H7 (cell line): Measurements from ENCODE around the gene PPP1R1A. TPM values are rescaled to one million over a fixed set of nuclear protein-coding genes. Genes with fewer than 3 reads are reported as not detected.

Experiments used
- DNase-seq: peaks from one replicate; pipeline ENCODE4 v3.0.0; 2012
- H3K27me3 ChIP-seq: 2 replicates; pipeline ENCODE4 v1.6.0; 2011; ENCODE audit warnings: mild to moderate bottlenecking, low read length; ENCODE audit not compliant: control insufficient read depth, insufficient read depth
- H3K36me3 ChIP-seq: replicated peaks from 2 replicates; pipeline ENCODE4 v1.5.1; 2011; ENCODE audit warnings: low read length; ENCODE audit not compliant: control insufficient read depth, insufficient read depth
- H3K4me3 ChIP-seq: 2 replicates; pipeline ENCODE4 v1.5.1; 2011; ENCODE audit warnings: low read depth, mild to moderate bottlenecking, control low read depth, low read length, moderate library complexity; ENCODE audit not compliant: insufficient read depth
- total RNA-seq: library from RNA; depleted of rRNA; stranded (reverse); fragments of >200 nt; shearing (Covaris generic); gene quantifications from 2 replicates; pipeline ENCODE4 v1.2.3, GENCODE V29; 2014

PPP1R1A gene
- total RNA-seq, 1 experiment from 2014 or later: 23.8 TPM

GRCh38 chr12:54592316-54592715 lies 3.9 kb upstream of the PPP1R1A start:
- Histone ChIP-seq H3K36me3 (no peaks in the 10 kb centered on the region), H3K4me3 (no peak overlapping the region), H3K27me3 (peaks cover 44% of the 10 kb centered on the region)
- no peak for DNase-seq

GRCh38 chr12:54590978-54591591 lies 2.6 kb upstream of the PPP1R1A start:
- Histone ChIP-seq H3K4me3 (no peak overlapping the region), H3K27me3 (peaks cover 45% of the 10 kb centered on the region), H3K36me3 (no peaks in the 10 kb centered on the region)
- peak; percentile 11 for DNase-seq

- Histone ChIP-seq H3K4me3 (no peak overlapping the region), H3K27me3 (peaks cover 37% of the 10 kb centered on the region), H3K36me3 (no peaks in the 10 kb centered on the region)
- peak; percentile 37 for DNase-seq
These were observed 1.5 kb upstream of the PPP1R1A start for GRCh38 chr12:54589964-54590363.

- Histone ChIP-seq H3K36me3 (no peaks in the 10 kb centered on the region), H3K27me3 (peaks cover 35% of the 10 kb centered on the region), H3K4me3 (peak overlapping the region; percentile 74)
- peak; percentile 29 for DNase-seq
These were observed 420 bp upstream of the PPP1R1A start for GRCh38 chr12:54588890-54589267.

GRCh38 chr12:54587315-54587873 lies 1.1 kb downstream of the PPP1R1A start:
- peak; percentile 60 for DNase-seq
- Histone ChIP-seq H3K27me3 (peaks cover 32% of the 10 kb centered on the region), H3K4me3 (peak overlapping the region; percentile 74), H3K36me3 (no peaks in the 10 kb centered on the region)

GRCh38 chr12:54586620-54587019 lies 1.8 kb downstream of the PPP1R1A start:
- Histone ChIP-seq H3K4me3 (no peak overlapping the region), H3K36me3 (no peaks in the 10 kb centered on the region), H3K27me3 (peaks cover 25% of the 10 kb centered on the region)
- DNase-seq: peak; percentile 16

- Histone ChIP-seq H3K4me3 (no peak overlapping the region), H3K27me3 (peaks cover 23% of the 10 kb centered on the region), H3K36me3 (no peaks in the 10 kb centered on the region)
- DNase-seq: peak; percentile 54
These were observed 3.2 kb downstream of the PPP1R1A start for GRCh38 chr12:54585243-54585642.

GRCh38 chr12:54584128-54584527 lies 4.3 kb downstream of the PPP1R1A start:
- H3K27me3 ChIP-seq: peaks cover 15% of the 10 kb centered on the region
- no peak overlapping the region for H3K4me3 ChIP-seq
- no peaks in the 10 kb centered on the region for H3K36me3 ChIP-seq
- DNase-seq: peak; percentile 16

- H3K27me3 ChIP-seq: peaks cover 11% of the 10 kb centered on the region; the same call in 1 of the 2 replicates
- no peak overlapping the region for H3K4me3 ChIP-seq
- peak; percentile 45 for DNase-seq
- H3K36me3 ChIP-seq: no peaks in the 10 kb centered on the region
These were observed 4.7 kb downstream of the PPP1R1A start for GRCh38 chr12:54583726-54584125.

GRCh38 chr12:54581412-54581811 lies 7.0 kb downstream of the PPP1R1A start:
- Histone ChIP-seq H3K27me3 (no peaks in the 10 kb centered on the region; the same call in 1 of the 2 replicates), H3K4me3 (no peak overlapping the region), H3K36me3 (no peaks in the 10 kb centered on the region)
- no peak for DNase-seq

- Histone ChIP-seq H3K27me3 (no peaks in the 10 kb centered on the region; the same call in 1 of the 2 replicates), H3K36me3 (no peaks in the 10 kb centered on the region), H3K4me3 (no peak overlapping the region)
- DNase-seq: peak; percentile 91
These were observed 8.6 kb downstream of the PPP1R1A start for GRCh38 chr12:54579696-54580333.

- H3K4me3 ChIP-seq: no peak overlapping the region
- DNase-seq: no peak
- H3K27me3 ChIP-seq: no peaks in the 10 kb centered on the region; the same call in 1 of the 2 replicates
- no peaks in the 10 kb centered on the region for H3K36me3 ChIP-seq
These were observed 9.2 kb downstream of the PPP1R1A start for GRCh38 chr12:54579258-54579657.

GRCh38 chr12:54578778-54579177 lies 9.7 kb downstream of the PPP1R1A start:
- Histone ChIP-seq H3K36me3 (no peaks in the 10 kb centered on the region), H3K4me3 (no peak overlapping the region), H3K27me3 (no peaks in the 10 kb centered on the region; the same call in 1 of the 2 replicates)
- no peak for DNase-seq

GRCh38 chr12:54572881-54573280 lies 15.6 kb downstream of the PPP1R1A start:
- no peaks in the 10 kb centered on the region for H3K36me3 ChIP-seq
- H3K27me3 ChIP-seq: no peaks in the 10 kb centered on the region; the same call in 1 of the 2 replicates
- DNase-seq: peak; percentile 67
- H3K4me3 ChIP-seq: no peak overlapping the region
